Measurements from ENCODE around the gene TMEM156.
"Not testable (repeated sequence)": the region's sequence is repeated elsewhere in the genome, so short reads cannot be mapped to it uniquely, and the experiment has no call there.

TMEM156 gene

GRCh38 chr4:38988353-38988752 is 43.9 kb downstream of the TMEM156 start:
- not testable (repeated sequence) for DNase-seq

GRCh38 chr4:38987491-38987890 is 44.7 kb downstream of the TMEM156 start:
- no peak for DNase-seq

- no peak for DNase-seq
Measured at GRCh38 chr4:38985410-38986100, 46.7 kb downstream of the TMEM156 start.

- no peak for DNase-seq
Measured at GRCh38 chr4:38983787-38984598, 48.2 kb downstream of the TMEM156 start.

- DNase-seq, result no peak
Measured at GRCh38 chr4:38983291-38983690, 48.9 kb downstream of the TMEM156 start.

- DNase-seq, result no peak
Measured at GRCh38 chr4:38982361-38983095, 49.7 kb downstream of the TMEM156 start.

- DNase-seq, result no peak
Measured at GRCh38 chr4:38980903-38981676, 51.1 kb downstream of the TMEM156 start.

GRCh38 chr4:38979511-38980230 is 52.5 kb downstream of the TMEM156 start:
- DNase-seq, result no peak

GRCh38 chr4:38979081-38979480 is 53.1 kb downstream of the TMEM156 start:
- DNase-seq, result no peak

GRCh38 chr4:38976308-38976707 is 55.9 kb downstream of the TMEM156 start:
- DNase-seq, result no peak

- no peak for DNase-seq
Measured at GRCh38 chr4:38968668-38969067, 63.5 kb downstream of the TMEM156 start.

- no peak for DNase-seq
Measured at GRCh38 chr4:38967260-38968095, 64.7 kb downstream of the TMEM156 start.

- DNase-seq, result no peak
Measured at GRCh38 chr4:38965866-38966265, 66.3 kb downstream of the TMEM156 start.

- DNase-seq, result no peak
Measured at GRCh38 chr4:38964942-38965775, 67.0 kb downstream of the TMEM156 start.

GRCh38 chr4:38959248-38959647 is 73.0 kb downstream of the TMEM156 start:
- DNase-seq, result not testable (repeated sequence)

GRCh38 chr4:38958453-38959190 is 73.6 kb downstream of the TMEM156 start:
- DNase-seq, result no peak

- DNase-seq, result no peak
Measured at GRCh38 chr4:38957893-38958292, 74.3 kb downstream of the TMEM156 start.

- DNase-seq, result no peak
Measured at GRCh38 chr4:38957261-38957815, 74.9 kb downstream of the TMEM156 start.

- no peak for DNase-seq
Measured at GRCh38 chr4:38955957-38956356, 76.3 kb downstream of the TMEM156 start.
